ENCODE results near the gene KRT16. TPM values are rescaled to one million over a fixed set of nuclear protein-coding genes. Genes with fewer than 3 reads are reported as not detected.

KRT16 gene
- total RNA-seq, 1 donor from 2014 or later, result 31.9 TPM

- TF ChIP-seq, protein P1, sequence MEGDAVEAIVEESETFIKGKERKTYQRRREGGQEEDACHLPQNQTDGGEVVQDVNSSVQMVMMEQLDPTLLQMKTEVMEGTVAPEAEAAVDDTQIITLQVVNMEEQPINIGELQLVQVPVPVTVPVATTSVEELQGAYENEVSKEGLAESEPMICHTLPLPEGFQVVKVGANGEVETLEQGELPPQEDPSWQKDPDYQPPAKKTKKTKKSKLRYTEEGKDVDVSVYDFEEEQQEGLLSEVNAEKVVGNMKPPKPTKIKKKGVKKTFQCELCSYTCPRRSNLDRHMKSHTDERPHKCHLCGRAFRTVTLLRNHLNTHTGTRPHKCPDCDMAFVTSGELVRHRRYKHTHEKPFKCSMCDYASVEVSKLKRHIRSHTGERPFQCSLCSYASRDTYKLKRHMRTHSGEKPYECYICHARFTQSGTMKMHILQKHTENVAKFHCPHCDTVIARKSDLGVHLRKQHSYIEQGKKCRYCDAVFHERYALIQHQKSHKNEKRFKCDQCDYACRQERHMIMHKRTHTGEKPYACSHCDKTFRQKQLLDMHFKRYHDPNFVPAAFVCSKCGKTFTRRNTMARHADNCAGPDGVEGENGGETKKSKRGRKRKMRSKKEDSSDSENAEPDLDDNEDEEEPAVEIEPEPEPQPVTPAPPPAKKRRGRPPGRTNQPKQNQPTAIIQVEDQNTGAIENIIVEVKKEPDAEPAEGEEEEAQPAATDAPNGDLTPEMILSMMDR (IDR thresholded peaks at IDR 0.05), result no peak
- Histone ChIP-seq H3K27ac (no peak overlapping the region), H3K27me3 (no peaks in the 10 kb centered on the region), H3K4me3 (no peak overlapping the region), H3K4me1 (peaks cover 4 to 13% of the 10 kb centered on the region in 2 donors), H3K36me3 (no peaks in the 10 kb centered on the region), H3K9me3 (no peaks in the 10 kb centered on the region)
- no peak for DNase-seq (ENCODE audit: low spot score in 2 of 2)
- intact Hi-C loops (cut with DNase I), result no loop called here
These were observed 40.9 kb upstream of the KRT16 start for GRCh38 chr17:41653421-41653820.

DNA sequence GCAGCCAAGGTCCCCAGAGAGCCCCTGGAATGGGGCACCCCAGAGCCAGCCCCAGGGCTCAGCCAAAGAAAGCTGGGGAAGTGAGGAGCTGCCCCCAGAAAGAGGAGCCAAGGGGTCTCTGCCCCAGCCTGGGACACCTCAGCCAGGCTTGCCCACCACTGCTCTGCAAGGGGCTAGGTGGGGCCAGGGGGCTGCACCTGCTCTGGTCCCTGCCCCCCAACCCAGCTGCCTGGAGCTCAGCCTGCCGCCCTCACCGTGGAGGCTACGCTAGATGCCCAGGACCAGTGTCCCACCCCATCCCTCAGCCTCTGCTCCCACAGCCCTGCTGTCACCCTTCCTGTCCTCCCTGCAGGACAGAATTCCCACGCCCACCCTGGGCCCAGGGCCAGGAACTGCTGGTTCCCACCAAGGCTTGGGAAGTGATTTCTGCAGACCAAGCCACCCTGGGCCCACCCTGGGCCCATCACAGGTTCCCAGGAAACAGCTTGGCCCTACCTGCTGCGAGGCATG is 39.9 kb upstream of the KRT16 start:
- Histone ChIP-seq H3K4me3 (no peak overlapping the region), H3K4me1 (peaks cover 7 to 22% of the 10 kb centered on the region in 2 donors), H3K27ac (no peak overlapping the region), H3K36me3 (no peaks in the 10 kb centered on the region), H3K27me3 (no peaks in the 10 kb centered on the region), H3K9me3 (no peaks in the 10 kb centered on the region)
- intact Hi-C loops (cut with DNase I), result no loop called here
- TF ChIP-seq, protein P1 (IDR thresholded peaks at IDR 0.05), result no peak
- no peak for DNase-seq (ENCODE audit: low spot score in 2 of 2)

- peak in 1 of 2 donors; percentile 68 for DNase-seq (ENCODE audit: low spot score in 2 of 2)
- H3K4me3 ChIP-seq, result peak overlapping the region in 1 of 2 donors; percentile 43
- no peaks in the 10 kb centered on the region for H3K27me3 ChIP-seq
- no peaks in the 10 kb centered on the region for H3K9me3 ChIP-seq
- peak overlapping the region; percentile 35 to 58 for H3K27ac ChIP-seq
- intact Hi-C loops (cut with DNase I), result no loop called here
- TF ChIP-seq, protein P1 (IDR thresholded peaks at IDR 0.05), result no peak
- H3K4me1 ChIP-seq, result peaks cover 7 to 22% of the 10 kb centered on the region in 2 donors
- no peaks in the 10 kb centered on the region for H3K36me3 ChIP-seq
These were observed 39.3 kb upstream of the KRT16 start for GRCh38 chr17:41651625-41652460.

- no peaks in the 10 kb centered on the region for H3K9me3 ChIP-seq
- TF ChIP-seq, protein P1 (IDR thresholded peaks at IDR 0.05), result no peak
- H3K27ac ChIP-seq, result peak overlapping the region; percentile 35 to 58
- H3K27me3 ChIP-seq, result no peaks in the 10 kb centered on the region
- DNase-seq (ENCODE audit: low spot score in 2 of 2), result no peak
- no peaks in the 10 kb centered on the region for H3K36me3 ChIP-seq
- peak overlapping the region in 1 of 2 donors; percentile 43 for H3K4me3 ChIP-seq
- intact Hi-C loops (cut with DNase I), result no loop called here
- peaks cover 7 to 22% of the 10 kb centered on the region in 2 donors for H3K4me1 ChIP-seq
These were observed 38.4 kb upstream of the KRT16 start for GRCh38 chr17:41650794-41651624.

DNA sequence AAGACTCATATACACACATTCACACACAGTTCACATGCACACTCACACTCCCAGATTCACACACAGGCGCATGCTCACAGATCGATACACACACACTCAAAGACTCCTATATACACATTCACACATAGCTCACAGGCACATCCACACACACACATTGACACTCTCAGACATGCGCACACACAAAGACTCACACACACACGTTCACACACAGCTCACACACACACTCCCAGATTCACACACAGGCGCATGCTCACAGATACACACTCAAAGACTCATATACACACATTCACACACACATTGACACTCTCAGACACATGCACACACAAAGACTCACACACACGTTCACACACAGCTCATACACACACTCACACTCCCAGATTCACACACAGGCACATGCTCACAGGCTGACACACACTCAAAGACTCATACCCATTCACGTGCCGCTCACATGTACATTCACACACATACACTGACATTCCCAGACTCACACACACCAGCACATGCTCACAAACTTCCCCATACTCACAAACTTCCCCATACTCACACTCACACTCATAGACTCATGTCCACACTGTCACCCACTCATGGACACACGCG is 37.5 kb upstream of the KRT16 start:
- intact Hi-C loops (cut with DNase I), result loop anchor here (5.0 kb wide), 2 partner anchors 793 to 848 kb away; no protein-coding TSS in a partner anchor
- no peak for DNase-seq (ENCODE audit: low spot score in 2 of 2)
- TF ChIP-seq, protein P1 (IDR thresholded peaks at IDR 0.05), result no peak
- Histone ChIP-seq H3K36me3 (no peaks in the 10 kb centered on the region), H3K4me3 (no peak overlapping the region), H3K4me1 (peaks cover 7 to 21% of the 10 kb centered on the region in 2 donors), H3K27me3 (no peaks in the 10 kb centered on the region), H3K9me3 (no peaks in the 10 kb centered on the region), H3K27ac (no peak overlapping the region)
